ENCODE measurements around the gene TMEM125.

TMEM125 gene

GRCh38 chr1:43274125-43274803 lies 4.5 kb downstream of the TMEM125 start:
- no peak for DNase-seq (ENCODE audit: low read depth, low spot score)

- DNase-seq (ENCODE audit: low read depth, low spot score) = no peak
These were observed 5.0 kb downstream of the TMEM125 start for GRCh38 chr1:43274804-43275180.

GRCh38 chr1:43275826-43276620 lies 6.2 kb downstream of the TMEM125 start:
- DNase-seq (ENCODE audit: low read depth, low spot score) = no peak

- DNase-seq (ENCODE audit: low read depth, low spot score) = no peak
These were observed 6.9 kb downstream of the TMEM125 start for GRCh38 chr1:43276673-43277072.

- DNase-seq (ENCODE audit: low read depth, low spot score) = no peak
These were observed 7.5 kb downstream of the TMEM125 start for GRCh38 chr1:43277116-43277876.

GRCh38 chr1:43279161-43279560 lies 9.4 kb downstream of the TMEM125 start:
- no peak for DNase-seq (ENCODE audit: low read depth, low spot score)

- no peak for DNase-seq (ENCODE audit: low read depth, low spot score)
These were observed 9.9 kb downstream of the TMEM125 start for GRCh38 chr1:43279666-43280065.

GRCh38 chr1:43280692-43281091 lies 10.9 kb downstream of the TMEM125 start:
- DNase-seq (ENCODE audit: low read depth, low spot score) = no peak

- no peak for DNase-seq (ENCODE audit: low read depth, low spot score)
These were observed 12.7 kb downstream of the TMEM125 start for GRCh38 chr1:43282220-43283195.

- no peak for DNase-seq (ENCODE audit: low read depth, low spot score)
These were observed 14.3 kb downstream of the TMEM125 start for GRCh38 chr1:43284065-43284464.

- no peak for DNase-seq (ENCODE audit: low read depth, low spot score)
These were observed 14.8 kb downstream of the TMEM125 start for GRCh38 chr1:43284546-43285110.

- no peak for DNase-seq (ENCODE audit: low read depth, low spot score)
These were observed 15.6 kb downstream of the TMEM125 start, which contains the start of gene C1orf210 for GRCh38 chr1:43285269-43285990. Gene C1orf210 (minus strand): TSS chr1:43285581. CDS start chr1:43283270, 2,311 bp downstream.

GRCh38 chr1:43286115-43286514 lies 16.3 kb downstream of the TMEM125 start:
- no peak for DNase-seq (ENCODE audit: low read depth, low spot score)

GRCh38 chr1:43286533-43286932 lies 16.8 kb downstream of the TMEM125 start:
- no peak for DNase-seq (ENCODE audit: low read depth, low spot score)

GRCh38 chr1:43288058-43288784 lies 18.4 kb downstream of the TMEM125 start:
- DNase-seq (ENCODE audit: low read depth, low spot score) = no peak

GRCh38 chr1:43288785-43289706 lies 19.3 kb downstream of the TMEM125 start:
- DNase-seq (ENCODE audit: low read depth, low spot score) = no peak

- DNase-seq (ENCODE audit: low read depth, low spot score) = no peak
These were observed 22.4 kb downstream of the TMEM125 start for GRCh38 chr1:43292216-43292615.

- no peak for DNase-seq (ENCODE audit: low read depth, low spot score)
These were observed 22.9 kb downstream of the TMEM125 start for GRCh38 chr1:43292679-43293078.

Measured in smooth muscle cell of the brain vasculature (primary cell).